ENCODE measurements around the gene ABCC4. TPM values are rescaled to one million over a fixed set of nuclear protein-coding genes. Genes with fewer than 3 reads are reported as not detected.
"Not testable (repeated sequence)": the region's sequence is repeated elsewhere in the genome, so short reads cannot be mapped to it uniquely, and the experiment has no call there.

Gene ABCC4
- total RNA-seq, 1 donor from 2014 or later = 4.0 TPM

DNA sequence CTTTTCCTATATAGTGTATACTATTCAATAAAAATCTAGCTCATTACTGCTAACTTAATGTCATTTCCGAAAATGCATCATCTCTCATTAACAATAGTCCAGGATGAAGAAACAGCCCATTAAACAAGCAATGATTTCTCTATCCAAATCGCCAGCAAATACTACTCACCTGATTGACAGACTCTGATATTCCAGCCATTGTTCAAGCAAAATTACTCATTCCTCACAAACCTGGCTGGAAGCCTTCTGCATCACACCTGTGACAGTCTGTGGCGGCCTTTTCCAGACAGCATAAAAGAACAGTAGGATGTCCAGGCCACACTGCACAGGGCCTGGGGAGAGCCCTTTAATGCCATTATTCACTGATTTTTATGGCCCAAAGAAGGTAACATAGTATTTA lies 115.9 kb downstream of the ABCC4 start:
- DNase-seq (ENCODE audit: missing footprints) (no peak), ATAC-seq (no peak)
- intact Hi-C loops (cut with DNase I) = loop anchor here (5.0 kb wide), 1 partner anchor 647 kb away; no protein-coding TSS in a partner anchor

- intact Hi-C loops (cut with DNase I) = no loop called here
These were observed 116.9 kb downstream of the ABCC4 start for GRCh38 chr13:95184317-95184716.

DNA sequence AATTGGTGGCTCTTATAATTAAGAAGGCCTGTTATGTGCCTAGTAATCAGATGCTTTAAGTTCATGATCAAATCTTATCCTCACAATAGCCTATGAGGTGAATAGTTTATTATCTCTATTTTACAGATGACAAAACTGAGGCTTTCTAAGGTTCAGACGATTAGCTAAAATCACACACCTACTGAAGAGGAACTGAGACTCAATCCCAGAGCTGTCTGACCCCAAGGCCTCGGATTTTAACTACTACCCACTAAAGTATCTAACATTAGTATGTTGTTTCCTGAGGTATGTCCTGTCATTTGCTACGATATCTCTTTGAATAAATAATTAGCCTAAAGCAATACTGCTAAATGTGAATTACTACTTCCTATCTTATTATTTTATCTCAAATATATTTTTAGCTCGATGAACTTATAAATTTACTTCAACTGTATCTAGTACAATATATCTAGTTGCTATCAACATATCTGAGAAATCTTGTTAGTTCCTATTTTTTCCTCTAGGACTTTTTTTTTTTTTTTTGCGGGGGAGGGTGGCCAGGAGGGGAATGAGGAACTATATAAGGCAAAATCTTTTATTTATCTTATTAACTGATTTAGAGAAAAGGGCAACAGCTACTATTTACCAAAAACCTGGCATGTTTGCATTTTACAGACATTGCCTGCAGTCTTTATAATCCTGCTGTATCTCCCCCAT lies 118.5 kb downstream of the ABCC4 start:
- no peak for ATAC-seq
- intact Hi-C loops (cut with DNase I) = no loop called here
- DNase-seq (ENCODE audit: missing footprints) = no peak

More at GRCh38 chr13:95184317-95184716, 116.9 kb downstream of the ABCC4 start:
- no peak for DNase-seq (ENCODE audit: missing footprints)
- ATAC-seq = no peak

DNA sequence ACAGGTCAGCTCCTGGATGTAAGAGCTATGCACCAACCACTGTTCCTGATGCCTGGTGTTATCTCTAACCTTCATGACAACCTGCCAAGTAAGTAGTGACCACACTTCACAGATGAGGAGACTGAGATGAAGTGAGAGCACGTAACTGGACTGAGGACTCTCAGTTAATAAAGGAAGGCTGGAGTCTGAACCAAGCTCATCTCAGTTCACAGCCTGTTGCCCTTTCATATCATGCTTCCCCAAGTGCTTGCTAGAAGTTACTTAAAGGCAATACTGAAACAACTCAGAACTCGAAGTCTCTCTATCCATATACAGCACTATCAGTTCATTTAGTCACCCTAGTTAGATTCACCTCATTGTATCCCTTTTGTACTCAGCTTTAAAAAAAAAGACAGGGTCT lies 119.7 kb downstream of the ABCC4 start:
- intact Hi-C loops (cut with DNase I) = no loop called here
- ATAC-seq = no peak
- DNase-seq (ENCODE audit: missing footprints) = no peak

- ATAC-seq (peak; percentile 53), DNase-seq (ENCODE audit: missing footprints) (no peak)
- intact Hi-C loops (cut with DNase I) = no loop called here
These were observed 120.6 kb downstream of the ABCC4 start for GRCh38 chr13:95180513-95181245.

- intact Hi-C loops (cut with DNase I) = no loop called here
- no peak for DNase-seq (ENCODE audit: missing footprints)
- no peak for ATAC-seq
These were observed 124.5 kb downstream of the ABCC4 start for GRCh38 chr13:95176611-95177259.

GRCh38 chr13:95174517-95174916 lies 126.7 kb downstream of the ABCC4 start:
- ATAC-seq (no peak), DNase-seq (ENCODE audit: missing footprints) (no peak)
- intact Hi-C loops (cut with DNase I) = no loop called here

DNA sequence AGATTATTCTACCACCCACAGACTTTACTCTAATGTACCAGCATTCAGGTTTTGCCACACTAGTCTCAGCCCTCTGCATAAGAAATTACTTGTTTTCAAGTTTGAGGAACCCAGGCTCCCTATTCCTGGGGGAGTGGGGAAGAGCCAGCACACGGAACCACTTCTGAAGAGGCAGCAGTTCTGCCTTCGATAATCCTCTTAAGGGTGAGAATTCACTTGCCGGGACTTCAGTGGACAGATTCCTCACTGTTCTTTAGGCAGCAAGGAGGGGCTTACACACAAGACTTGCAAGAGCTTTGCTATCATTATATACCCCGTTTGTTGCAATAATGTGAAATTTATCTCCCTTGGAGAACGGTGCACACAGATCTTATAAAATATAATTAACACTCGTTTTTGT lies 133.1 kb downstream of the ABCC4 start:
- intact Hi-C loops (cut with DNase I) = no loop called here
- ATAC-seq = no peak
- DNase-seq (ENCODE audit: missing footprints) = no peak

- DNase-seq (ENCODE audit: missing footprints); intact Hi-C loops (cut with DNase I); ATAC-seq: not testable (repeated sequence)
These were observed 134.2 kb downstream of the ABCC4 start for GRCh38 chr13:95167003-95167402.

DNA sequence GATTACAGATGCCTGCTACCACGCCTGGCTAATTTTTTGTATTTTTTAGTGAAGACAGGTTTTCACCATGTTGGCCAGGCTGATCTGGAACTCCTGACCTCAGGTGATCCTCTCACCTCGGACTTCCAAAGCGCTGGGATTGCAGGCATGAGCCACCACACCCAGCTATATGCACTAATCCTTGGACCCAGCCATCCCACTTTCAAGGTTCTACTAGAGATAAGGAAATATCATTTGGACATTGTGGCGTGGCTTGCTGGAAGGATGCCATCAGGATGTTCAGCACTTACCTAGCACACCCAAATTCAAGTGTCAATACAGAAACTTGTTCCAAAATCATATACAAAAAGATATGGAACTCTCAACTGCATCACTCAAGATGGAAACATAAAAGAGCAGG lies 136.4 kb downstream of the ABCC4 start:
- ATAC-seq (no peak), DNase-seq (ENCODE audit: missing footprints) (no peak)
- intact Hi-C loops (cut with DNase I) = no loop called here

GRCh38 chr13:95160112-95160906 lies 140.9 kb downstream of the ABCC4 start:
- DNase-seq (ENCODE audit: missing footprints) (no peak), ATAC-seq (no peak)
- intact Hi-C loops (cut with DNase I) = no loop called here

GRCh38 chr13:95159458-95159857 lies 141.8 kb downstream of the ABCC4 start:
- intact Hi-C loops (cut with DNase I) = no loop called here
- ATAC-seq = no peak

GRCh38 chr13:95156208-95156607 lies 145.0 kb downstream of the ABCC4 start:
- no peak for ATAC-seq
- intact Hi-C loops (cut with DNase I) = no loop called here
- DNase-seq (ENCODE audit: missing footprints) = no peak

More at GRCh38 chr13:95159458-95159857, 141.8 kb downstream of the ABCC4 start:
- no peak for DNase-seq (ENCODE audit: missing footprints)

- intact Hi-C loops (cut with DNase I) = no loop called here
- no peak for DNase-seq (ENCODE audit: missing footprints)
- ATAC-seq = no peak
These were observed 145.7 kb downstream of the ABCC4 start for GRCh38 chr13:95155504-95155903.

DNA sequence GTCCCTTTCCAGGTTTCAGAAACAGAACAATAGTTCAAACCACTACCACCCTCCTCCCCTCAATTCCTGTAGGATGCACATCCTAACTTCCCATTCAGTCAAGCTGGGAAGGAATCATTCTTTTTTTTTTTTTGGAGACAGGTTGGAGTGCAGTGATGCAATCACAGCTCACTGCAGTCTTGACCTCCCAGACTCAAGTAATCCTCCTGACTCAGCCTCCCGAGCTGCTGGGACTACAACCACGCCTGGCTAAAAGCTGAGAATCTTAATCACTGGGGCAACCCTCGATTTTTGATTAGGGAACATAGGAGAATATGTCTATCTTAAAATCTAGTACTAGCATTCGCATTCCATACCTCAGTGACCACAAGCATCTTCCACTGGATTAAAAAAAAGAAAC lies 146.2 kb downstream of the ABCC4 start:
- DNase-seq (ENCODE audit: missing footprints) (no peak), ATAC-seq (no peak)
- intact Hi-C loops (cut with DNase I) = no loop called here

- ATAC-seq = no peak
- intact Hi-C loops (cut with DNase I) = no loop called here
These were observed 146.8 kb downstream of the ABCC4 start for GRCh38 chr13:95154413-95154886.

GRCh38 chr13:95153647-95154412 lies 147.4 kb downstream of the ABCC4 start:
- ATAC-seq (no peak), DNase-seq (ENCODE audit: missing footprints) (no peak)
- intact Hi-C loops (cut with DNase I) = no loop called here

More at GRCh38 chr13:95154413-95154886, 146.8 kb downstream of the ABCC4 start:
- DNase-seq (ENCODE audit: missing footprints) = no peak

GRCh38 chr13:95151942-95152587 lies 149.2 kb downstream of the ABCC4 start:
- ATAC-seq (no peak), DNase-seq (ENCODE audit: missing footprints) (no peak)
- intact Hi-C loops (cut with DNase I) = no loop called here
